Effector CD4-positive, alpha-beta T cell (primary cell): ENCODE data around the gene GEMIN5.

Experiments used
- DNase-seq: peaks from one replicate; pipeline ENCODE4 v3.0.0-alpha.2; 2020

GEMIN5 gene

GRCh38 chr5:154884424-154884823 is 53.6 kb downstream of the GEMIN5 start:
- no peak for DNase-seq

DNA sequence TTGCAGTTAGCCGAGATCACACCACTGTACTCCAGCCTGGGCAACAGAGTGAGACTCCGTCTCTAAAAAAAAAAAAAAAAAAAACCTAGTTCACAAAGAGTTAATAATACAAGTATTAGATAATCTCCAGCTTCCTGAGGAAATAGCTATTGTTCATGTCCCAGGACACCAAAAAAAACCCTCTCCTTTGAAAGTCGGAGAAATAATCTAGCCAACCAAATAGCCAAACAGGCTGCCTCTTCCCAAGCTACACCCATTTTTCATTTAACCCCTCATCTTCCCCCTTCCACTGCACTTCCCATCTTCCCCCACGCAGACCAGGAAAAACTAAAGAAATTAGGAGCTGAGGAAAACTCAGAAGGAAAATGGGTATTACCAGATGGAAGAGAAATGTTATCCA is 56.0 kb downstream of the GEMIN5 start:
- no peak for DNase-seq

GRCh38 chr5:154878642-154879335 is 59.2 kb downstream of the GEMIN5 start:
- no peak for DNase-seq

DNA sequence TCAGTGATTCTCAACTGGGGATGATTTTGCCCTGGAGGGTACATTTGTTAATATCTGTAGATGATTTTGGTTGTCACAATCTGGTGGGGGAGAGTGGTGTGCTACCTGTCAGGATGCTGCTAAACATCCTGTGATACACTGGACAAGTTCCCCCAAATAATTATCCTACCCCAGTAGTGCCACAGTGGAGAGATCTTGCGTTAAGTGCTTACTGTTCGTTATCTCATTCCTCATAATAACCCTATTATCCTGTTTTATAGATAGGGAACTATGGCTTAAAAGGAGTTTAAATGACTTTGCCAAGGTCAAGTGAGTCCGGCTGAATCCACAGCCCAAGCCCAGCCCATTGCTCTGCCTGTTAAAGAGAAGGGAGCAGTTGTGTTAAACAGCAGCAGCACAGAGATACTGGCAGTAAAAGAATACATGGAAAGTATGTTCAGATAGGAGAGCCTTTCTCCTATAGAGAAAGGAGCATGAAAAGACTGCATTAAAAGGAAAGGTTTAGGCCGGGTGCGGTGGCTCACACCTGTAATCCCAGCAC is 64.2 kb downstream of the GEMIN5 start:
- DNase-seq: no peak

- no peak for DNase-seq
Measured at GRCh38 chr5:154871734-154872133, 66.3 kb downstream of the GEMIN5 start.

DNA sequence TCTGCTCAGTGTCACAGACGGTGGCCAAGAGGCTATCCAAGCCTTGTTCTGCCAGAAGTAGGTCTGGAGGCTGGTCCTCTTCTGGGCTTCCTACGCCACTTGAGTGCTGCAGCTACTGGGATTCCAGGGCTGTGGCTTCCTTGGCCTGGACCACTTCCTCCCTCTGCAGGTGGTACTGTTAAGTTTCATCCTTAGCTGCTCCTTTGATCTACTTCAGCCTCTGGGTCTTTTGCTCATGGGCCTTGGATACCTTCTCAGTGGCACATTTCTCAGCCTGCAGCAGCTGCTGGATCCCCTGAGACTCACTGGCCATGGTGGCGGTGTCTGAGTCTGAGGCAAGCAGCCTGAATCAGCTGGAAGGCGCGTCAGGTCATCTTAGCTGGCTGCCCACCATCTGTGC is 69.3 kb downstream of the GEMIN5 start:
- DNase-seq: no peak

GRCh38 chr5:154866841-154867240 is 71.2 kb downstream of the GEMIN5 start:
- DNase-seq: no peak

GRCh38 chr5:154865466-154866184 is 72.4 kb downstream of the GEMIN5 start:
- DNase-seq: no peak

DNA sequence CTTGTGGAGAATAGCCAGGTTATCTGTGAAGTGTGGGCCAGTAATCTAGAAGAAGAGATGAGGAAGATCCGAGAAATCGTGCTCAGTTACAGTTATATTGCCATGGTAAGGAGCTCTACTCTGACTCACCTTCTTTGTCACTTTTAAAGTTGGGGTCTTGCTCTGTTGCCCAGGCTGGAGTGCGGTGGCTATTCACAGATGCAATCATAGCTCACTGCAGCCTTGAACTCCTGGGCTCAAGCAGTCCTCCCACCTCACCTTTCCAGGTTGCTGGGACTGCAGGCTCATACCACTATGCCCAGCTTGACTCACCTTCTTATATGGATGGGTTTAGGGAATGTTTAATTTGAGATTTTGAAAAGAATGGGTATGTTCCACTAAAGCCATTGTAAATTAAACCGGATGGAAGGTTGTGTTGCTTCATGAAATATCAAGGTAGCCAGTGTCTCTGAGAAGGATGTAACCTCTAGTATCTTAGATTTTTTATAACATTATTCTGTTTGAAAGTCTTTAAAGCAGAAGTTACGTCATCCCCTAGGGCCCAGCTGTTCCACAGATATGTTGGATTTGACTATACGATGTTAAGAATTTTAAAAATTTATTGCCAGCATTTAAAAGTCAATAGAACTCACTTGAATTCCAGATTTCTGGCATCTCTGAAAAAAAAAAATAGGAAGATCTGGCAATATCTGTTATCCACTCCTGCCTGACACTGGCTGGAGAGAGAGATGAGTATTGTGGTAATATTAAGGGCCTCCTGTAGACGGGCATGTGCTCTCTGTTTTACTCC is 74.5 kb downstream of the GEMIN5 start:
- DNase-seq: no peak

DNA sequence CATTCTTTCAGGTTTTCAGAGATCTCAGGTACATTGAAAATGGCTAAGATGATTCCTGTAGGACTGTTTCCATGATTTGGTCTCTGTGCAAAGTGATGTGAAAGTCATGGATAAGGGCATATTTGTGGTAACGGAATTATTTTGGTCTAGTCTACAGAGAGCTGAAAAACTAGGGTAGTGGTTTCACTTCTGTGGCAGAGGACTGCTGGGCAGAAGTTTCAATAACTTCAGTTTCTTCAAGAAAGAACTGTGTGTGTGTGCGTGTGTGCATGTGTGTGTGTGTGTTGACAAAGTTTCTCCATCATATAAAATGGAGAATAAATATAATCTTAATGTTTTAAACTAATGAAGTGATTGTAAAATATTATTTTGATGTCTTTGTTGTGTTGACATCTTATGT is 75.2 kb downstream of the GEMIN5 start:
- no peak for DNase-seq

DNA sequence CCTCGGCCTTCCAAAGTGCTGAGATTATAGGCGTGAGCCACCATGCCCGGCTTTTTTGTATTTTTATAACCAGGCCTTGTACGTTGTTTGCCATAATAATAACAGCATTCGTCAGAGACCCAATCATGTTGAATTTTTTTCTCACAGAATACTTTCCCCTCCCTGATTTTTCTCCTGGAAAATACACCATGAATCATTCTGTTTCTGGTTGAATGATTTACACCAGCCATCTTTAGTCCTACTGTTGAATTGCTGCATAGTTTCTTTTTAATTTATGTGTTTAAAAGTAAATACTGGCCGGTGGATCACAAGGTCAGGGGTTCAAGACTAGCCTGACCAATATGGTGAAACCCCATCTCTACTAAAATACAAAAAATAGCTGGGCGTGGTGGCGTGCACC is 76.1 kb downstream of the GEMIN5 start:
- no peak for DNase-seq

DNA sequence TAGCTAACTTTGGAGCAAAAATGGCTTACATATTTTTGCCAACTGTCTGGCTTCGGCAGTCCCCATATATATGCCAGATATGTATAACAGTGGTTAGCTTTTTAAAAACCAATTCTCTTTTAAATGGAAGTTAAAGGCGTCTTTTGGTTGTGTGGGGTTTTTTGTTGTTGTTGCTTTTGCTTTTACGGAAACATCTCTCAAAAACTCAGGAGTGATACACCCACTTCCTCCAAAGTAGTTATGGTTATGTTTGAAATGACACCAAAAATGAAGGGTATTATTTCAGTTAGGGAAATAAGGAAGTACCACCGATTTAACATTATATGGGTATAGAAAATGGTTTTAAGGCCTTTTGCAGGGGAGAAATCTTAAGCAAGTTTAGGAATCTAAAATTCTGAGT is 77.2 kb downstream of the GEMIN5 start:
- DNase-seq: no peak

DNA sequence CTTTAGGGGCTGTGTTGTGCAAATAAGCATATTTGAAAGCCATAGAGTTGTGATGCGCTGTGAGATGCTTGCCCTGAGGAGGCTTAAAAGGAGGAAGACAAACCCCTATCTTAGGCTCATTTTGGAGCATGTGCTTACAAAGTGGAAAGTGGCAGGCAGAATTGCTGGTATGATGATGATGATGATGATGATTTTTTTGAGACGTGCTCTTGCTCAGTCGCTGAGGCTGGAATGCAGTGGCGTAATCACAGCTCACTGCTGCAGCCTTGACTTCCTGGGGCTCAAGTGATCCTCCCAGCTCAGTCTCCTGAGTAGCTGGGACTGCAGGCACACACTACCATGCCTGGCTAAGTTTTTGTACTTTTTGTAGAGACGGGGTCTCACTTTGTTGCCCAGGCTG is 77.9 kb downstream of the GEMIN5 start:
- DNase-seq: no peak

- DNase-seq: no peak
Measured at GRCh38 chr5:154858972-154859871, 78.8 kb downstream of the GEMIN5 start.

DNA sequence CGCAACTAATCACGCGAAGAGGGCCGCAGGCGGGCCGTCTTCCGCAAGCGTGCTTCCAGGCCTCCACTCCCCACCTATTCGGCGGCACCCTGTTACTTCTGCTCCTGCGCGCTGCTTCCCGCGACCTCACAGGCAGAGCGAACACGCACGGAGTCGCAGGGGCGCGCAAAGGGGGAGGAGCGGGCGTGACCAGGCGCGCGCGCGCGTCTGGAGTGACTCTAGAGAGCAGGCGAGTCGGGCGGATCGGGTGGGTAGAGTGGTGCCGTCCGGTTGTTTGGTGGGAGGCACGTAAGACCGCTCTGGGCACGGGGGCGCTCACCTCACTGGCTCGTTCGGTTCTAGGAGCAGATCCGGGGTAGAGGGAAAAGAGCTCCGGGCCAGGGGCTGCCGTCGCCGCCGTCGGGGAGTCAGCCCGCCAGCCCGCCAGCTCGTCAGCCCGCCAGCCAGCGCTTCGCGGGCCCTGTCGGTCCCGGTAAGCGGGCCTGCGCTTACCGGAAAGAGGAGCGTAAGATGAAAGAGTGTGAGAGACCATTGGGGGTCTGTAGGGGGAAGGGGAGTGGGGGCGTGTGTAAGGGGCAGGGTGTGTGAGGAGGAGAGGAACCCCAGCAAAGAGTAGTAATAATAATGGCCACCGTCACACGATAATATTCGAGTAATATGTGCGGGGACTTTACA is 79.6 kb downstream of the GEMIN5 start, which contains the start of gene CNOT8:
Gene CNOT8 (plus strand): TSS at position 331 of the 675 bp plus-strand sequence. CDS start 4,652 bp downstream, outside the sequence.
- peak; percentile 96 for DNase-seq

- peak; percentile 84 for DNase-seq
Measured at GRCh38 chr5:154857530-154858296, 80.3 kb downstream of the GEMIN5 start.

- no peak for DNase-seq
Measured at GRCh38 chr5:154851351-154851750, 86.7 kb downstream of the GEMIN5 start.

GRCh38 chr5:154850255-154851062 is 87.6 kb downstream of the GEMIN5 start, which contains the start of gene FAXDC2:
TSS of gene FAXDC2 (minus strand) at chr5:154850603. CDS start at chr5:154838178, 12,425 bp downstream.
- DNase-seq: no peak

DNA sequence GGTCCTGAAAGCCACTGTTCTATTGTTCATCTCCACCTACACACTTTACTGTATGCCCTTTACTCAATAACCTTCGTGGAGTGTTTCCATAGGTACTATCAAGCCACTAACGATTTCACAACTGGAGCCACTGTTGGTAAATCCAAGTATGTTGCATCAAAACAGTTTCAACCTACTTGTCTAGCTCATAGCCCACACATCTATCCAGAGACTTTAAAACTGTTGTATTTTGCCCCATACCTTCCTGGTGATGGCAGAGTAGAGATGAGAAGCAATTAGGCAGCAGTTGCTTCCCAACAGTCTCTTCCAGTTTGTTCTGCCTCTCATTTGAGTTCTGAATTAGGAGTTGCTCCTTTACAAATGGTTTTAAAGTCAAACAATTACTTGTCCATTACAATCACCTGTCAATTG is 88.2 kb downstream of the GEMIN5 start:
- no peak for DNase-seq
